GM10266 (cell line): ENCODE measurements around the gene RGS4.
"Not testable (repeated sequence)": the region's sequence is repeated elsewhere in the genome, so short reads cannot be mapped to it uniquely, and the experiment has no call there.

Experiments used
- DNase-seq: peaks from one replicate; pipeline ENCODE4 v3.0.0; 2012; ENCODE audit errors: extremely low spot score
- TF ChIP-seq, protein P1 (sequence below): IDR thresholded peaks from 2 replicates; pipeline ENCODE4 v1.5.1; 2012; ENCODE audit warnings: mild to moderate bottlenecking, low read depth; ENCODE audit not compliant: control insufficient read depth, insufficient read depth; ENCODE audit errors: missing control alignments

Gene RGS4

DNA sequence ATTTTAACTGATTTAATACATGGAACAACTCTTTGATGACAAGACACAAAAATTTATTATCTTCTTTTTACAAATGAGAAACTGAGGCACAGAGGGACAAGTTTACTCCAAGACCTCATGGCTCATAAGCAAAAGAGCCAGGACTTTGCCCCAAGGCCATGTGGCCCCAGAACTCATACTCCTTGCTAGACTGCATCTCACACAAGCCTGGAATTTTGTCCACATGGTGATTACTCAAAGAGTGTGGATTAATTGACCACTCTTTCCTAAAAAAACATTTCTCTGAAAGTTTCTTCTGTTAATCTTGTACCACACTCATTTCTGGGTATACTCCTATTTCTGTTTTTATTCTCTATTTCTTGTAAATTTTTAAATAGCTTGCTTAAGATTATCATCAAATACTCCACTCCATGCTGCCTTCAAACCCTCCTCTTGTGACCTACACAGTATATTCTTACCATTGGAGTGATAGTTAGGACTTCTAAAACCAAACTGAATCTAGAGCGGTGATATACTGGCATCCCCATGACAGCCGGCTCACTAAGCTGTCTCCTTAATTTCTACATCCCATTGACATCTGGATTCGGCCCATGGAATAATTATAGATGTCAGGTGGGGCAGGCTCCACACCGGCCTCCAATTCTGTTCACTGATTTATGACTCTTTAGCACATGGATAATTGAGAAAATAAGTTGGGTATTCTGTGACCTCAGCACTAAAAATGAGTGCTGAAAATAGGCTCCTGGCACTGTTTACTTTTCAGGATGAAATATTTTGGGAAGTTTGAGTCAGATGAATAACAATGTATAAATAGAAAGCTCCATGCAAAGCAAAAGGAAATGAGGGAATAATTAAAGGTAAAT, 16.1 kb downstream of the RGS4 start:
- TF ChIP-seq, protein P1, sequence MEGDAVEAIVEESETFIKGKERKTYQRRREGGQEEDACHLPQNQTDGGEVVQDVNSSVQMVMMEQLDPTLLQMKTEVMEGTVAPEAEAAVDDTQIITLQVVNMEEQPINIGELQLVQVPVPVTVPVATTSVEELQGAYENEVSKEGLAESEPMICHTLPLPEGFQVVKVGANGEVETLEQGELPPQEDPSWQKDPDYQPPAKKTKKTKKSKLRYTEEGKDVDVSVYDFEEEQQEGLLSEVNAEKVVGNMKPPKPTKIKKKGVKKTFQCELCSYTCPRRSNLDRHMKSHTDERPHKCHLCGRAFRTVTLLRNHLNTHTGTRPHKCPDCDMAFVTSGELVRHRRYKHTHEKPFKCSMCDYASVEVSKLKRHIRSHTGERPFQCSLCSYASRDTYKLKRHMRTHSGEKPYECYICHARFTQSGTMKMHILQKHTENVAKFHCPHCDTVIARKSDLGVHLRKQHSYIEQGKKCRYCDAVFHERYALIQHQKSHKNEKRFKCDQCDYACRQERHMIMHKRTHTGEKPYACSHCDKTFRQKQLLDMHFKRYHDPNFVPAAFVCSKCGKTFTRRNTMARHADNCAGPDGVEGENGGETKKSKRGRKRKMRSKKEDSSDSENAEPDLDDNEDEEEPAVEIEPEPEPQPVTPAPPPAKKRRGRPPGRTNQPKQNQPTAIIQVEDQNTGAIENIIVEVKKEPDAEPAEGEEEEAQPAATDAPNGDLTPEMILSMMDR, result no peak
- no peak for DNase-seq

DNA sequence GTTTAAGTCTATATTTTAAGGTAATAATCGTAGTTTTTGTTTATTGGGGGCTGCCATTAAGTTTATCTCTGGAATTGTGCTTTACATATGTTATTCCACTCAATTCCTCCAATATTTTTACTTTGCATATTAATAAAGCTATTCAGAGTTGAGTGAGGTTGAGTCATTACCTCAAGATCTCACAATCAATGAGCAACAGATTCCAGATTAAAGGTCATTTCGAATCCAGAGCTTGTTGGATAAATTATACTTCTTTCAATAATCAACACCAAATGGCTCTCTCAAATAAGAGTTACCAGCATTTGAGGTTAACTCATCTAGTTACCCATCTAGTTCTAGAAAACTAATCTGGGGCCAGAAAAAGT, 16.7 kb downstream of the RGS4 start:
- TF ChIP-seq, protein P1, result no peak
- no peak for DNase-seq

DNA sequence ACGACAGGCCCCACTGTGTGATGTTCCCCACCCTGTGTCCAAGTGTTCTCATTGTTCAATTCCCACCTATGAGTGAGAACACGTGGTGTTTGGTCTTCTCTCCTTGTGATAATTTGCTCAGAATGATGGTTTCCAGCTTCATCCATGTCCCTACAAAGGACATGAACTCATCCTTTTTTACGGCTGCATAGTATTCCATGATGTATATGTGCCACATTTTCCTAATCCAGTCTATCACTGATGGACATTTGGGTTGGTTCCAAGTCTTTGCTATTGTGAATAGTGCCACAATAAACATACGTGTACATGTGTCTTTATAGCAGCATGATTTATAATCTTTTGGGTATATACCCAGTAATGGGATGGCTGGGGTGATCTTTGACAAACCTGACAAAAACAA, 20.0 kb downstream of the RGS4 start:
- not testable (repeated sequence) for DNase-seq

DNA sequence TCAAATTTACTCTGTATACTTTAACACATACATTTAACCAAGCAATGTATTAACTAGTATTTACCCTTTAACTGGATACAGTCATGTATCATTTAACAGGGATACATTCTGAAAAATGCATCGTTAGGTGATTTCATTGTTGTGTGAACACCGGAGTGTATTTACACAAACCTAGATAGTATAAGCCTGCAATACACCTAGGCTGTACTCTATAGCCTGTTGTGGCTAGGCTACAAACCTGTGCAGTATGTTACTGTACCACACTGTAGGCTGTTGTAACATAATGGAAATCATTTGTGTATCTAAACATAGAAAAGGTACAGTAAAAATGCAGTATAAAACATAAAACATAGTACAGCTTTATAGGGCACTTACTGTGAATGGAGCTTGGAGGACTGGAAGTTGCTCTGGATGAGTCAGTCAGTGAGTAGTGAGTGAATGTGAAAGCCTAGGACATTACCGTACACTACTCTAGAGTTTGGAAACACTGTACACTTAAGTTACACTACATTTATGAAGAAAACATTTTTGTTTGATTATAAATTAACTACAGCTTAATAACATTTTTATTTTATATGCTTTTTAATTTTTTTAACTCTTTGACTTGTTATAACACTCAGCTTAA, 21.3 kb downstream of the RGS4 start:
- DNase-seq, result no peak

DNA sequence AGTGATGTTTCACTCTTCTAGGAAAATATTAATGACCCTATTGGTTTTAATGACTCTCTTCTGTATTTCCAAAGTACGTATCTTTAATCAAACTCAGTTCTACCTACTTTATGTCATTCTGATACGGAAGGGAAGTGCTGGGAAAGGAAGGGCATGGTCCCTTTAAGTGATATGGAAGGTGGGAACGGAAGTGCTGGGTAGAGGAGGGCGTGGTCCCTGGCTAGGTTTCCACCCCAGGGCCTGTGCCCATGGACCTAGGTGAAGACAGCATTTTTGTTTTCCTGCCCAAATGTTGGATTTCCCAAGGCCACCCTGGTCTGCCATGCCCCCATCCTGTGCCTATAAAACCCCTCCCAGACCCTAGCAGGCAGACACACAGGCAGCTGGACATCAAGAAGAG, 24.0 kb downstream of the RGS4 start:
- DNase-seq, result no peak
- TF ChIP-seq, protein P1, result no peak

More for the DNA sequence above, 21.3 kb downstream of the RGS4 start:
- TF ChIP-seq, protein P1, result no peak

DNA sequence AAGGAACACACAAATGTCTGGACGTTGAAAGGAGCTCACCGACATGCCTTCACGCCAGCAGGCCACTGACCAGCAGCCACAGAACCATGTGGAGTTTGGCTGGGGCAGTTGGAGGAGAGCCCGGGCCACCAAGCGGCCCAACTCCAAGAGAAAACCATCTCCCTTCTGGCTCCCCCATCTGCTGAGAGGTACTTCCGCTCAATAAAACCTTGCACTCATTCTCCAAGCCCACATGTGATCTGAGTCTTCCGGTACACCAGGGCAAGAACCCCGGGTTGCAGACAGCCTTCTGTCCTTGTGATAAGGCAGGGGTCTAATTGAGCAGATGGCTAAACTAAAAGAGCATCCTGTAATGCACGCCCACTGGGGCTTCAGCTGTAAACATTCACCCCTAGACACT, 24.4 kb downstream of the RGS4 start:
- no peak for DNase-seq
- TF ChIP-seq, protein P1, result no peak

DNA sequence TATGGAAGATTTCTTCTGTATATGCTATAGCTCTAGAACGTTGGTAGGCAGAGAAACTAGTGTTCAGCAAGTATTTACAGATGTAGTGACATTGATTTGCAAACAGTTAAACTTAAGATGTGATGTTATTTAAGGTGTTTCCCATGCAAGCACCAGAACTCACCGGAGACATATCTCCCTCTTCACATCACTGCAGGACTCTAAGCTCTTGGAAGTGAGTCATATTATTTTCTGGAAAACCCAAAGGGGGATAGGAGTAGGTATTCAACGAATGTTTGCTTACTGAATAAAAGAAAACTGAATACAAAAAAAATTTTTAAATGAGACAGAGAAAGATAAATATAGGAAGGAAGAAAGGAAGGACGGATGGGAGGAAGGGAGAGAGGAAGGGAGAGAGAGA, 25.0 kb downstream of the RGS4 start:
- DNase-seq, result no peak
- TF ChIP-seq, protein P1, result no peak
